GM12892 (cell line): ENCODE results near the gene ZFR2.

ENCODE experiments used
- POLR2A ChIP-seq: IDR thresholded peaks from 2 replicates; pipeline ENCODE4 v1.6.1; 2011; ENCODE audit warnings: low read depth, low read length, control low read depth
- POLR2AphosphoS5 ChIP-seq: IDR thresholded peaks from 2 replicates; pipeline ENCODE4 v1.6.1; 2011; ENCODE audit warnings: low read depth, low read length, control low read depth
- TAF1 ChIP-seq: IDR thresholded peaks from 2 replicates; pipeline ENCODE4 v1.6.1; 2011; ENCODE audit warnings: low read depth, mild to moderate bottlenecking, control low read depth, low read length, borderline replicate concordance

GRCh38 chr19:3788996-3789778 lies 79.7 kb downstream of the ZFR2 start:
- TF ChIP-seq POLR2A (no peak), POLR2AphosphoS5 (no peak), TAF1 (no peak)
